ENCODE measurements around the gene PCDHGA1. TPM values are rescaled to one million over a fixed set of nuclear protein-coding genes. Genes with fewer than 3 reads are reported as not detected.

Gene PCDHGA1
- total RNA-seq, 1 experiment from 2014 or later = not detected

GRCh38 chr5:141523991-141524390, 193.7 kb downstream of the PCDHGA1 start:
- Mint-ChIP-seq H3K4me1 (ENCODE audit: low read depth, unreplicated experiment) (peaks cover 69% of the 10 kb centered on the region), H3K36me3 (ENCODE audit: insufficient read depth, unreplicated experiment) (peaks cover 73% of the 10 kb centered on the region), H3K27me3 (ENCODE audit: unreplicated experiment) (no peaks in the 10 kb centered on the region), H3K4me3 (ENCODE audit: low read depth, unreplicated experiment) (no peak overlapping the region), H3K27ac (ENCODE audit: unreplicated experiment) (peak overlapping the region; percentile 7), H3K9me3 (ENCODE audit: low read depth, unreplicated experiment) (no peaks in the 10 kb centered on the region)
- CTCF ChIA-PET = interaction anchor here (0.7 to 3.2 kb wide), 10 partner anchors 10 to 301 kb away, joined by 3 to 27 read pairs (median 7); partner anchors contain the start of genes PCDHB14, PCDHGA9, PCDHGB6 and PCDHGB7
- DNase-seq = no peak
- intact Hi-C loops (cut with micrococcal nuclease; ENCODE audit: unreplicated experiment) = loop anchor here (1.0 to 10.0 kb wide), 5 partner anchors 36 to 519 kb away; partner anchors contain the start of genes PCDHGA9, PCDHGB7 and PCDHGC3
- TF ChIP-seq, protein P1, sequence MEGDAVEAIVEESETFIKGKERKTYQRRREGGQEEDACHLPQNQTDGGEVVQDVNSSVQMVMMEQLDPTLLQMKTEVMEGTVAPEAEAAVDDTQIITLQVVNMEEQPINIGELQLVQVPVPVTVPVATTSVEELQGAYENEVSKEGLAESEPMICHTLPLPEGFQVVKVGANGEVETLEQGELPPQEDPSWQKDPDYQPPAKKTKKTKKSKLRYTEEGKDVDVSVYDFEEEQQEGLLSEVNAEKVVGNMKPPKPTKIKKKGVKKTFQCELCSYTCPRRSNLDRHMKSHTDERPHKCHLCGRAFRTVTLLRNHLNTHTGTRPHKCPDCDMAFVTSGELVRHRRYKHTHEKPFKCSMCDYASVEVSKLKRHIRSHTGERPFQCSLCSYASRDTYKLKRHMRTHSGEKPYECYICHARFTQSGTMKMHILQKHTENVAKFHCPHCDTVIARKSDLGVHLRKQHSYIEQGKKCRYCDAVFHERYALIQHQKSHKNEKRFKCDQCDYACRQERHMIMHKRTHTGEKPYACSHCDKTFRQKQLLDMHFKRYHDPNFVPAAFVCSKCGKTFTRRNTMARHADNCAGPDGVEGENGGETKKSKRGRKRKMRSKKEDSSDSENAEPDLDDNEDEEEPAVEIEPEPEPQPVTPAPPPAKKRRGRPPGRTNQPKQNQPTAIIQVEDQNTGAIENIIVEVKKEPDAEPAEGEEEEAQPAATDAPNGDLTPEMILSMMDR (IDR thresholded peaks at IDR 0.05; ENCODE audit: unreplicated experiment) = no peak
- BruUV-seq (replicated peaks) = no TSS peak

- H3K9me3 Mint-ChIP-seq (ENCODE audit: low read depth, unreplicated experiment) = no peaks in the 10 kb centered on the region
- H3K4me3 Mint-ChIP-seq (ENCODE audit: low read depth, unreplicated experiment) = peak overlapping the region; percentile 5
- DNase-seq = peak; percentile 90
- H3K27ac Mint-ChIP-seq (ENCODE audit: unreplicated experiment) = peak overlapping the region; percentile 7
- CTCF ChIA-PET = interaction anchor here (0.7 to 3.2 kb wide), 11 partner anchors 9 to 302 kb away, joined by 3 to 27 read pairs (median 7); partner anchors contain the start of genes PCDHB14, PCDHGA9, PCDHGB6 and PCDHGB7
- intact Hi-C loops (cut with micrococcal nuclease; ENCODE audit: unreplicated experiment) = loop anchor here (1.0 to 10.0 kb wide), 6 partner anchors 35 to 520 kb away; partner anchors contain the start of genes PCDHB14, PCDHGA9, PCDHGB7 and PCDHGC3
- BruUV-seq (replicated peaks) = no TSS peak
- peaks cover 64% of the 10 kb centered on the region for H3K36me3 Mint-ChIP-seq (ENCODE audit: insufficient read depth, unreplicated experiment)
- no peaks in the 10 kb centered on the region for H3K27me3 Mint-ChIP-seq (ENCODE audit: unreplicated experiment)
- TF ChIP-seq, protein P1 (IDR thresholded peaks at IDR 0.05; ENCODE audit: unreplicated experiment) = peak; percentile 100
- H3K4me1 Mint-ChIP-seq (ENCODE audit: low read depth, unreplicated experiment) = peaks cover 61% of the 10 kb centered on the region
Observed at GRCh38 chr5:141524604-141525597, 194.6 kb downstream of the PCDHGA1 start.

- BruUV-seq (replicated peaks) = no TSS peak
- DNase-seq = no peak
- peak overlapping the region; percentile 5 for H3K4me3 Mint-ChIP-seq (ENCODE audit: low read depth, unreplicated experiment)
- peaks cover 53% of the 10 kb centered on the region for H3K4me1 Mint-ChIP-seq (ENCODE audit: low read depth, unreplicated experiment)
- TF ChIP-seq, protein P1 (IDR thresholded peaks at IDR 0.05; ENCODE audit: unreplicated experiment) = no peak
- CTCF ChIA-PET = interaction anchor here (0.6 to 2.8 kb wide), 5 partner anchors 50 to 302 kb away, joined by 3 to 13 read pairs (median 4); partner anchors contain the start of genes PCDHB14, PCDHGB5, PCDHGB6 and PCDHGB7
- H3K27ac Mint-ChIP-seq (ENCODE audit: unreplicated experiment) = peak overlapping the region; percentile 7
- intact Hi-C loops (cut with micrococcal nuclease; ENCODE audit: unreplicated experiment) = loop anchor here (1.0 to 10.0 kb wide), 3 partner anchors 51 to 521 kb away; partner anchors contain the start of genes PCDHB14 and PCDHGC3
- peaks cover 57% of the 10 kb centered on the region for H3K36me3 Mint-ChIP-seq (ENCODE audit: insufficient read depth, unreplicated experiment)
- no peaks in the 10 kb centered on the region for H3K27me3 Mint-ChIP-seq (ENCODE audit: unreplicated experiment)
- H3K9me3 Mint-ChIP-seq (ENCODE audit: low read depth, unreplicated experiment) = no peaks in the 10 kb centered on the region
Observed at GRCh38 chr5:141525653-141526052, 195.3 kb downstream of the PCDHGA1 start.

DNA sequence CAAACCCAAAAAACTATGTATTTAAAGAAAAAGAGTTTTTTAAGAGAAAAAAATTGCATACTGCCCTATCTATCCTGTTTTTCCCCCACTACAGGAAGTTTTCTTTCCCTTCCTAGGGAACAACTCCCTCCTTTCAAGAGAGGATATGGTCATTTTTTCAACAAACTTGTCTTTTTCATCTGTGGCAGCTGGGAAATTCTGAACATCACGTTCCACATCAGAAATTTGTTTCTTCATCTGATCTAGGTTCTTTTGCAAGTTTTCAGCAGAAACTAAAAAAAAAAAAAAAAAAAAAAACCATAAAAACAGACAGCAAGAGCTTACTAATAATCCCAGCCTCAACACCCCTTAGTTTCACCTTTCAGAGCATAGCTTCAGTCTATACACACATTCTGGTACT, 197.1 kb downstream of the PCDHGA1 start:
- CTCF ChIA-PET = interaction anchor here (0.6 to 0.7 kb wide), 2 partner anchors 13 to 529 kb away, joined by 4 to 5 read pairs; no protein-coding TSS in a partner anchor
- Mint-ChIP-seq H3K4me3 (ENCODE audit: low read depth, unreplicated experiment) (no peak overlapping the region), H3K36me3 (ENCODE audit: insufficient read depth, unreplicated experiment) (peaks cover 39% of the 10 kb centered on the region), H3K27ac (ENCODE audit: unreplicated experiment) (no peak overlapping the region), H3K27me3 (ENCODE audit: unreplicated experiment) (no peaks in the 10 kb centered on the region), H3K4me1 (ENCODE audit: low read depth, unreplicated experiment) (peaks cover 35% of the 10 kb centered on the region), H3K9me3 (ENCODE audit: low read depth, unreplicated experiment) (no peaks in the 10 kb centered on the region)
- TF ChIP-seq, protein P1 (IDR thresholded peaks at IDR 0.05; ENCODE audit: unreplicated experiment) = no peak
- no peak for DNase-seq
- intact Hi-C loops (cut with micrococcal nuclease; ENCODE audit: unreplicated experiment) = loop anchor here (10.0 kb wide), 1 partner anchor 523 kb away; no protein-coding TSS in a partner anchor
- BruUV-seq (replicated peaks) = no TSS peak
